NCI-H1436 (cell line): ENCODE results near the gene DCST2.

ENCODE experiments used
- DNase-seq: peaks from one replicate; lab custom pipeline; 2025; lab: John Stamatoyannopoulos, UW

Gene DCST2

GRCh38 chr1:155049651-155050559, 16.3 kb upstream of the DCST2 start:
- no peak for DNase-seq

DNA sequence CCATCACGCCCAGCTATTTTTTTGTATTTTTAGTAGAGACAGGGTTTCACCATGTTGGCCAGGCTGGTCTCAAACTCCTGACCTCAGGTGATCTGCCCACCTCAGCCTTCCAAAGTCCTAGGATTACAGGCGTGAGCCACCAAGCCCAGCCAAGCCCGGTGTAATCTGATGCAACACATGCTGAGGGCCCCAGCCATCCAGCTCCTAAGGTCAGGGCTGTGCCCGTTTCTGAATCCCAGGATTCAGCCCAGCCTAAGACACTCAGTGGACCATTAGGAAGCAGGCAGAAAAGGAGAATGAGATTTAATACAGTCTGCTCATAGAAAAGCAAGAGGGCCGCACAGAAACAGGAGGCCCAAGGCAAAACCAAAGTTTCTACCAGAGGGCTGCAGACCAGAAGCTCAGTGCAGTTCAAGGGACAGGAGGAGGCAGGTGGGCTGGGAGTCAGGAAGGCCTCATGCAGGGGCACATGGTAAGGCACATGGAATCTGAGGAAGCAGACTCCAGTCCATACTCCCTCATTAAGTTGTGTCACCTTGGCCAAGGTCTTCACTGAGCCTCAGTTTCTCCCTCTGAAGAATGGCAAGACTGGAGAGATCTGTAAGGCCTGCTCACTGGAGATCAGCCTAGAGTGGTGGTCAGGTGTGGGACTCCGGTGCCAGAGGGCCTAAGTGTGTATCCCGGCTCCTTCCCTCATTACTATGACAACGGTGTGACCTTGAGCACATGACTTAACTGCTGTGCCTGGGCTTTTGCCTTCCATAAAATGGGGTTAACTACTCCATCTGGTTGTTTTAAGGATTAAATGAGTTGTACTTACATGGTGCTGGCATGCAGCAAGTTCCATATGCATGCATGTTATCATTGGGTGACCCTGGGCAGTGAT, 15.1 kb upstream of the DCST2 start:
- no peak for DNase-seq

- DNase-seq: no peak
These were observed 11.5 kb upstream of the DCST2 start for GRCh38 chr1:155044812-155045657.

- DNase-seq: no peak
These were observed 10.8 kb upstream of the DCST2 start for GRCh38 chr1:155044365-155044764.

- DNase-seq: no peak
These were observed 10.2 kb upstream of the DCST2 start for GRCh38 chr1:155043793-155044192.

- no peak for DNase-seq
These were observed 9.7 kb upstream of the DCST2 start for GRCh38 chr1:155043301-155043702.

- DNase-seq: no peak
These were observed 9.2 kb upstream of the DCST2 start for GRCh38 chr1:155042789-155043188.

DNA sequence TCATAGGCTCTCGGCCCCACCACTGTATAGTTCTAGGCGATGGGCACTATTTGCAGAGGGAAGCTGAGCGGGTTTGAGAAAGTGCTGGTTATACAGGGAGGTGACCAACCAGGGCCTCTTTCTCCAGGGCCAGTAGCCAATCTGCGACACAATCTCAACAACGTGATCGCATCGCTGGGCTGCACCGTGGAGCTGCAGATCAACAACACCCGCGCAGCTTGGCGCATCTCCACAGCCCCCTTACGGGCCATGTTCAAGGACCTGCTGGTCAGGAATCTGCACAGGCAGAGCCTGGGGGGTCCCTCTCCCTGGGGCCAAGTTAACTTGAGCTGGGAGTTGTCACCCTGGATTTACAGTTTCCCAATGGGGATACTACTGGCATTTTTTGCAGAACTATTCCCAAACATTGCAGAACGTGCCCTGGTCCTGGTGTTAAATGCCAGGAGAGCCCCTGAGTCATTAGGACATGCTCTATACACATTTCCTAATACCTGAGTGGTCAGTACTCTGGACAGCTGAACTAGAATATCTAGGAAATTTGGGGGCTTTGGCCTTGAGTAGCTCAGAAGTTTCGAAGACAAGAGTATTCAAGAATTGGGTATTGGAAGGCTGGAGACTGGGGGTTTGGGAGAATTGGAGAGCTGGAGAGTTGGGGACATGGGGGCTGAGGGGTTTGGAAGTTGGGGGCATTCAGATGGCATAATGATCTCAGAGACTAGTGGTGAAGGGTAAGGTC, 6.9 kb upstream of the DCST2 start:
- DNase-seq: no peak

DNA sequence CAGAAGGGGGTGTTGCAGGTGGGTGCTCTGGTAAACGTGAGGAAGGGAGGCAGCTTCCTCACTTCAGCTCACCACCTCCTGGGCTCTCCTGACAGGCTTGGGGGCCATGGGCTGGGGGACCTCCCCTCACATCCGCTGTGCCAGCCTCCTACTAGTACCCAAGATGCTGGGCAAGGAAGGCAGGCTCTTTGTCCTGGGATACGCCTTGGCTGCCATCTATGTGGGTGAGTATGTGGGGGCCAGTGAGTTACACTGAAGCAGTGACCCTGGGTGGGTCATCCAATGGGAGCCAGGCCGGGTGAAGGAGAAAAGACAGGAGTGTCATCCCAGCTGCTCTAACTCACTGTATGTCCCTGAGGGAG, 5.7 kb upstream of the DCST2 start:
- no peak for DNase-seq

GRCh38 chr1:155038602-155039307, 5.2 kb upstream of the DCST2 start:
- DNase-seq: no peak

DNA sequence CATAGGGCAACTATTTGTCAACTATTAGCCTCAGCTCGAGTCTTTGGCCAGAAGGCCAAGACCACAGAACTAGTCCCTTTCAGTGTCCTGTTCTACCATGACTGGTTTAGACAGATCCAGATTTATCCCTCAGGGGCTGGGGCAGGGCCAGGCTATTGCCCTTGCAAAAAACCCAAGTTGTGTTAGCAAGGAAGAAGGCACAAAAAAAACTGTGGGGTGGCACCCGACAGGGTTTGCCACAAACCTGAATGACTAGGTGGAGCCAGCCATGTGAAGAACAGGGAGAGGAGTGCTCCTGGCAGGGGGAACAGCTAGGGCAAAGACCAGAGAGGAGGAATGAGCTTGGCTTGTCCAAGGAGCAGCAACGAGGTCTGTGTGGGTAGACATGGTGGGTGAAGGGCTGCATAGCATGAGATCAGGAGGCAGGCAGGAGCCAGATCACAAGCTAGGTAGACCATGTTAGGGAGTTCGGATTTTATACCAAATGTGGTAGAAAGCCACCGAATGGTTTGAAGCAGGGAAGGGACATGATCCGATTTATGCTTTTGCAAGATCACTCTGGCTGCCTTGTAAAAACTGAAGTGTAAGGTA, 4.4 kb upstream of the DCST2 start:
- no peak for DNase-seq

GRCh38 chr1:155037043-155037442, 3.5 kb upstream of the DCST2 start:
- DNase-seq: no peak

DNA sequence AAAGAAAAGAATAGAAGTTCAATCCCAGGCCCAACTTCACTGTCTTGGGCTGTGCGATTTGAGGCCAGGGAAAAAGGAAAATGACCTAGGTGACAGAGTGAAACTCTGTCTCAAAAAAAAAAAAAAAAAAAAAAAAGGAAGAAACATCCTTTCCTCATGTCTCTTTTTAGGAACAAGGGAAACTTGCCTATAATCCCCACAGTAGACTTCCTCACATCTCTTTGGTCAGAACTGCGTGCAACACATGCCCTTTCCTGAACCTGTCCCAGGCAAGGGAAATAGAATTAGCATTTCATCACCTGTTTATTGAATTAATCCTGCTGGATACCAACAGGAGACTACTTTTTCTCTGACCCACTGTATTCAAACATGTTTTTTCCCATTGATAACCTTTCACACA, 2.4 kb upstream of the DCST2 start:
- no peak for DNase-seq

DNA sequence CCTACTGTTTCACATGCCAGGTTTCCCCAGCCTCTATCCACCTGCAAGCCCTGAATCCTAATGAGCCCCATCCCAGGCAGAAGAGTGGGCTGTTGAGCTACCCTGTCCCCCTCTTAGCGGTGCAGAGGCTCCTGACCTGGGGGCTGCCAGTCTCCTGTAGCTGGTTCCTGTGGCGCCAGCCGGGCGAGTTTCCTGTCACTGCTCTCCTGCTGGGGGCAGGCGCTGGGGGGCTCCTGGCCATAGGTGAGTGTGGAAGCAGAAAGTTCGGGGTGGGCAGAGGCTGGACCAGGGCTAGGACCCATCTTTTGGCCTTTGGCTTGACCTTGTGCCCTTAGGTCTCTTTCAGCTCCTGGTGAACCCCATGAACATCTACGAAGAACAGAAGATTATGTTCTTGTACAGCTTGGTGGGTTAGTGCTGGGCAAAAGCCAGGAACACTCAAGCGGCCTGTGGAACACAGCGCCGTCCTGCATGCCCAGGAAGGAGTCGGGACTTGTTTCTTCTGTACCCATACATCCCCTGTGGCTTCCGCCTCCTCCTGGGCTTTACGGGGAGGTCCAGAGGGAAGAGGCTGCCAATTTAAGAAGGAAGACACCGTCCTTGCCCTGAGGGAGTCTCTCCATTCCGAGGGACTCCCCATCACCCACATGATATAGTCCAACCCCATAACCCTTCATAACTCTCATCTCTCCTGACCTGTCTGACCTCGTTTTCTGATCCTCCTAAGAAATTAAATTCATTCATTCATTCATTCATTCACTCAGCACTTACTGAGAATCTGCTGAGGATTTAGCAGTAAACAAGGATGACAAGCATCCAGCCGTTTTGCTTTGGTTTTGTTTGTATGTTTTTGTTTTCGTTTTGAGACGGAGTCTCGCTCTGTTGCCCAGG, 982 bp upstream of the DCST2 start:
- no peak for DNase-seq

DNA sequence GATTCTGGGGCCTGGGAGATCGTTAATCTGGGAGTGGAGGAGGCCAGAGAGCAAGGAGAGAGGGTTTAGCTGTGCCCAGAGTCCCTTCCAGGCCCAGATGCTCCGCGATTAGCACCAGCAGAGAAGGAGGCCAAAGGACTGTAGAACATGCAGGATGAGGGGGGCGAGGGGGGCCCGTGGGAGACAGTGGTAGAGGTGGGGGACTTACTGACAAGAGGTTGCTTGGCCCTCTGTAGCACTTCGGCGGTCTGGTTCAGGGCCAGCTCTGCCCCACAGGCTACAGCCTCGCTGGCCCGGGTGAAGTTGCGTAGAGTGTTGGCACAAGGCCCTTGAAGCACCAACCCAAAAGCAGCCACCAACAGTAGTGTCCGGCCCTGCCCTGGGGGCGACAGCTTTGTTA, 695 bp downstream of the DCST2 start:
- no peak for DNase-seq

GRCh38 chr1:155030899-155031298, 2.7 kb downstream of the DCST2 start:
- DNase-seq: no peak

DNA sequence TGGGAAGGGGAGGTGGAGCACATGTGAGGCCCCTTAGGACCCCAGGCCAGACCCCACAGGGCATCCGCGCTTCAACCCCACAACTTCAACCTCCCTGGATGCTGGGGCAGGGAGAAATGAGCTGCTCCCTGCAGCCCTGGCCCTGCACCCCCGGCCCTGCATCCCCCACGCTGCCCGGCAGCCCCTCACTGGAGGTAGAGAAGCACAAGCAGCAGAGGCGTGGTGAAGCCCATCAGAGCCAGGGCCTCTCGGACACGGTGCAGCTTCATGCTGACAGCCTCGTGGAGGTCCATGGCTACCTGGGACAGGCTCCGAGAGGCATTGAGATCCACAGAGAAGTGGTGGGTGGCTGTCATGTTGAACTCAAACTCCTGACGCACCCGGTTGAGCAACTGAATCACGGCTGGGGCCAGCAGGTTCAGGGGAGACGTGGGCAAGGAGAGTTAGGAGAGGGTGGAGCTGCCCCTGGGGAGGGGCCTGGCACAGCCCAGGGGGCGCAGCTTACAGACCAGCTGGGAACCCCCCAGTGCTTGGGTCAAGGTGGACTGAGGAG, 3.3 kb downstream of the DCST2 start:
- no peak for DNase-seq

DNA sequence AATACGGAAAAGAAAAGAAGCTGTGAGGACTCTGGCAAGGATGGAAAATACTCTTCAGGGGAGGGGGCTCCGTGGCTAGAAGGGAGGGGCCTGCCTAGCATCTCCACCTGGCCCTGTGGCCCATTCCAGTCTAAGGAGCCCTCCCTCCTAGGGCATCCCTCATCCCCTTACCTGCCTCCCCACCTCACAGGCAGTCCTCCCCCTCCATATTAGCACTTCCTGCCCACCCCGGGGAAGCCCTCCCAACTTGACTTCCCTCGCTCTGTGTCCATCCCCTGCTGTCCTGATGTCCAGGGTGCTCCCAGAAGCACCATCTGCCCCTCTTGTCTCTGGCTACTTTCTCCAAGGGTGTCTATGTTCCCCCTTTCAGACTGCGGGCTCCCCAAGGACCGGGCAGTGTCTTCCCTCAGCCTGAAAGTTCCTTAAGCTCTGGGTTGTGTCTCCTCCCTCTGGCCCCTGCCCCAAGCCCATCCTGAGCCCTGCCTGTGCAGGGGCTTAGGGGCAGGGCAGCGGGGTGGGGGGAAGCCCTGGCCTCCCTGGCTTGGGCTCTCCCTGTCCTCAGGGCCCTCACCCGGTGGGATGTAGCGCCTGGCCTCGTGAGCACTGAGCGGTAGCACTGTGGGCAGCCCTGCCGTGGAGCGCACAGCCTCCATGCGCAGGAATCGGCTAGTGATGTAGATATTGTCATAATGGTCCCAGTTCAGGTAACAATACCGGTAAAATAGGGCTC, 3.9 kb downstream of the DCST2 start:
- no peak for DNase-seq
